Measurements from ENCODE around the gene GMDS. TPM values are rescaled to one million over a fixed set of nuclear protein-coding genes. Genes with fewer than 3 reads are reported as not detected.

GMDS gene
- total and polyA plus RNA-seq, 5 experiments from 2014 or later = 11.4 to 25.0 (median 22.3) TPM

DNA sequence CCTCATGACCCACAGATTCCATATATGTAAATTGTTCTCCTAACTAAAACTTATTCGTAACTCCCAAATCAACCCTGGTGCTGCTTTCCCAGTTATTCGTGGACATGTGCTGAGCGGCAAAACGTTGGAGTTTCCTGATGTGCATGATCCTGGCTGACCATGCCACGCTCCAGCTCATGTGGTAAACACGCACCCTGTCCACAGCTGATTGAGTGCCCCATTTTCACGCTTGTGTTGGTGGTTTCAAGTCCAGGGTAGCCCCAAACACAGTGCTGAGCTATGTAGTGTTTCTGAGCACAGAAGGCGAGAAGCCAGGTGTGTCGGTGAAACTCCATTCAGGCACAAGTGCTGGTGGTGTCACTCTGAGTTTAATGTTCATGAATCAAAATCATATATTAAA is 654.8 kb downstream of the GMDS start:
- no peaks in the 10 kb centered on the region for H3K9me3 Mint-ChIP-seq
- H3K27ac Mint-ChIP-seq = no peak overlapping the region
- H3K27me3 Mint-ChIP-seq = peaks cover 5 to 35% (median 28%) of the 10 kb centered on the region in 5 donors
- DNase-seq (no peak), ATAC-seq (no peak)
- H3K4me1 Mint-ChIP-seq = peaks cover 0 to 5% (median 2%) of the 10 kb centered on the region in 4 donors
- POLR2A ChIA-PET = no interaction called here
- H3K36me3 Mint-ChIP-seq = no peaks in the 10 kb centered on the region
- H3K4me3 Mint-ChIP-seq = no peak overlapping the region

DNA sequence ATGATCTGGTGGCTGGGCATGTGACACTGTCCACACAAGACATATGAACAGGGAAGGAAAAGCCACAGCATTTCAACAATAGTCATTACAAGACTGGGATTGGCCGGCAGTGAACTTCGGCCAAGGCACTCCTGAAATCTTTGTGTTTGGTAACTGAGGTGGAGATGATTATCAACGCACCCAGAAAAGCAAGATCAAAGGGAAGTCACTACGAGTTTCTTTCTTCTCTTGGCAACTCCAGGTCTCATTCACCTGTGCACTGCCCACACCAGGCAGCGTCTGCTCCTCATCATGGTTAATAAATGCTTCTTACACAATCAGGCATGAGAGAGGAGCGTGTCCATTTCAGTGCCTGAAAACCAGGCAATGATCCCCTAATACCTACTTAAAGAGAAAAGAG is 656.2 kb downstream of the GMDS start:
- POLR2A ChIA-PET = no interaction called here
- DNase-seq (no peak), ATAC-seq (no peak)
- Mint-ChIP-seq H3K4me1 (no peaks in the 10 kb centered on the region), H3K27me3 (peaks cover 5 to 30% (median 26%) of the 10 kb centered on the region in 5 donors), H3K36me3 (no peaks in the 10 kb centered on the region), H3K27ac (no peak overlapping the region), H3K4me3 (no peak overlapping the region), H3K9me3 (no peaks in the 10 kb centered on the region)

DNA sequence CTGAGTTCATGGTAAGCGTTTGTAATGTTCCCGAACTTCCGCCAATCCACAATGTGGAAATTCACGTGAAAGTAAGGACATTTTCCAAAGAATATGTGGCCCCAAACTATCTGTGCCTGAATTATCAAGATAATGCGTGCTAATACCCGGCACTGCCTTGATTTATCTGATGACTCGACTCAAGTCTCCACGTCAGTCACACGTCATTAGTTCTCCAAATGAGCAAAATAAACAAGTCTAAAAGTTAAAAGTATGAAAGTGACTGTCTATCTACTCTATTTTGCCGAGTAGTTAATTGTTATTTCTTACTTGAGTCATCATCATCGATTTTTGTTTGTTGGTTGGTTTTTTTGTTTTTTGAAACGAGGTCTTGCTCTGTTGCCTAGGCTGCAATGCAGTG is 657.4 kb downstream of the GMDS start:
- ATAC-seq (no peak), DNase-seq (no peak)
- Mint-ChIP-seq H3K9me3 (no peaks in the 10 kb centered on the region), H3K4me1 (no peaks in the 10 kb centered on the region), H3K27ac (no peak overlapping the region), H3K36me3 (no peaks in the 10 kb centered on the region), H3K27me3 (peaks cover 3 to 24% (median 16%) of the 10 kb centered on the region in 5 donors), H3K4me3 (no peak overlapping the region)
- POLR2A ChIA-PET = no interaction called here

DNA sequence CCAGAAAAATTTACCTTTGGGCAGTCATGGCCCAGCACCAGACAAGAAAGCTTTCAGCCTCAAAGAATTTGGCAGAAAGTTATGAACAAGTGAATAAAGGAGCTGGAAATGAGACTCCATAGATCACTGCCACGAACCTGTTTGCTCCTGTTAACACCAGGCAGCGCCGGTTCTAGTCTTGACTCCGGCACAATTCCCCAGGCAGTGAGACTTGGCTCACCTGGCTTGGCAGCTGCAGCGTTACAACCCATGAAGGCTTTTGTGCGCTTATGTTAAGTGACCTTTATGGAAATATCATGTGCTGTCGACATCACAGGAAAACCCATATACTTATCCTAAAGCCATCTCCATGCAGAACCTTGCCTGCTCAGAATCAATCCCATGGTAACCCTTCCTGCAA is 657.9 kb downstream of the GMDS start:
- DNase-seq = no peak
- no peak overlapping the region for H3K27ac Mint-ChIP-seq
- H3K36me3 Mint-ChIP-seq = no peaks in the 10 kb centered on the region
- H3K4me1 Mint-ChIP-seq = no peaks in the 10 kb centered on the region
- POLR2A ChIA-PET = no interaction called here
- no peak for ATAC-seq
- no peaks in the 10 kb centered on the region for H3K9me3 Mint-ChIP-seq
- peaks cover 3 to 22% (median 14%) of the 10 kb centered on the region in 5 donors for H3K27me3 Mint-ChIP-seq
- H3K4me3 Mint-ChIP-seq = no peak overlapping the region

GRCh38 chr6:1586861-1587450 is 658.4 kb downstream of the GMDS start:
- Mint-ChIP-seq H3K4me1 (no peaks in the 10 kb centered on the region), H3K27me3 (peaks cover 1 to 22% (median 13%) of the 10 kb centered on the region in 5 donors), H3K27ac (peak overlapping the region in 1 of 10 donors; percentile 4), H3K9me3 (no peaks in the 10 kb centered on the region), H3K4me3 (no peak overlapping the region), H3K36me3 (no peaks in the 10 kb centered on the region)
- POLR2A ChIA-PET = no interaction called here
- DNase-seq (no peak), ATAC-seq (no peak)

- H3K36me3 Mint-ChIP-seq = no peaks in the 10 kb centered on the region
- H3K27me3 Mint-ChIP-seq = peaks cover 1 to 22% (median 17%) of the 10 kb centered on the region in 5 donors
- no peak overlapping the region for H3K4me3 Mint-ChIP-seq
- no peaks in the 10 kb centered on the region for H3K4me1 Mint-ChIP-seq
- no peak overlapping the region for H3K27ac Mint-ChIP-seq
- DNase-seq (no peak), ATAC-seq (no peak)
- POLR2A ChIA-PET = no interaction called here
- H3K9me3 Mint-ChIP-seq = no peaks in the 10 kb centered on the region
Measured at GRCh38 chr6:1586256-1586655, 659.1 kb downstream of the GMDS start.

GRCh38 chr6:1585669-1586049 is 659.7 kb downstream of the GMDS start:
- POLR2A ChIA-PET = no interaction called here
- Mint-ChIP-seq H3K9me3 (no peaks in the 10 kb centered on the region), H3K4me3 (no peak overlapping the region), H3K4me1 (no peaks in the 10 kb centered on the region), H3K36me3 (no peaks in the 10 kb centered on the region), H3K27me3 (peaks cover 1 to 22% (median 16%) of the 10 kb centered on the region in 5 donors), H3K27ac (no peak overlapping the region)
- DNase-seq (no peak), ATAC-seq (no peak)

DNA sequence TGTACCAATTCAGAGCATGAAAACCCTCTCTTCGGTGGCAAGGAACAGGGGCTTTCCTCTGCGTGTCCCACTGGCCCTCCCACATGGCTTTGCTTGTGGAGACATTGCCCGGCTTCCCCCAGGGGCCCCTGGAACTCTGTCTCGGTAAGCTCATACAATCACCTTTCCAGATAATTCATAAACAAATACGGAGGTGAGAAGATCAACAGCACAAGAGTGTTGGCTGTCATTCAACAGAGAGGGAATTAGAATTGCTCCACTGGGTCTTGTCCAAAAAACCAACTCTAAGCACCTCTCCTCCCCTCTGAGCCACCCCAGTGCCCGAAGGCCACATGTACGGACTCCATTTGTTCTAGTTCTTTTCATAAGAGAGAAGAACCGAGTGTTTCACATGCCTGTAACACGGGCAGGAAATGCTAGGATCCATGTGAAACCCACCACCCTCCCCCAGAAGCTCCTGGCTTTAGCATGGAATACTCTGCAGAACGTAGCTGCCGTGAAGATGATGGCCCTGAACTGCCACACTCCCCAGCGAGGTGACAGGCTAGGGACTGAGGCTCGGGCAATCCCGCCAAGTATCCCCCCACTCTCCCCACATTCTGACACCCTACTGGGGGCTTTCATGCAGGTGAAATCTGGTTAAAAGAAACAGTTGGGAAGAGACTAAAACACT is 660.3 kb downstream of the GMDS start:
- Mint-ChIP-seq H3K27ac (no peak overlapping the region), H3K4me1 (no peaks in the 10 kb centered on the region), H3K36me3 (no peaks in the 10 kb centered on the region), H3K4me3 (no peak overlapping the region), H3K27me3 (peaks cover 1 to 22% (median 14%) of the 10 kb centered on the region in 5 donors), H3K9me3 (no peaks in the 10 kb centered on the region)
- DNase-seq (no peak), ATAC-seq (no peak)
- POLR2A ChIA-PET = no interaction called here

DNA sequence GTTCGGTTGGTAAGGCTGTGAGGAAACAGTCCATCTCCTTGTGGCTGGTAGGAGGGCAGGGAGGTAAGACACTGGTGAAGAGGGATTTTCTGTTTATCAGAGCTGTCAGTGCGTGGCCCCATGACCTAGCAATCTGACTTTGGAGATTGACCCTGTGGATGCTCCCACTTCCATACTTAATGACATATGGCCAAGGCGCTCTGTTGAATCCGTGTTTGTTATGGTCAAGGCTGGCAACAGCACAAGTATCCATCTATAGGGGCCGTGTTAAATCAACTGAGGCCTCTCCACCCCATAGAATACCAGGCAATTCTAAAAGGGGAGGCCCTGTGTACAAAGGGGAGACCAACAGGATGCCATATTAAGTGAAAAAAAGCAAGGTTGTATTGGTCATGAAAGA is 661.3 kb downstream of the GMDS start:
- Mint-ChIP-seq H3K27ac (no peak overlapping the region), H3K36me3 (no peaks in the 10 kb centered on the region), H3K9me3 (no peaks in the 10 kb centered on the region), H3K4me3 (no peak overlapping the region), H3K4me1 (no peaks in the 10 kb centered on the region), H3K27me3 (peaks cover 1 to 15% (median 10%) of the 10 kb centered on the region in 5 donors)
- ATAC-seq (no peak), DNase-seq (no peak)
- POLR2A ChIA-PET = no interaction called here

DNA sequence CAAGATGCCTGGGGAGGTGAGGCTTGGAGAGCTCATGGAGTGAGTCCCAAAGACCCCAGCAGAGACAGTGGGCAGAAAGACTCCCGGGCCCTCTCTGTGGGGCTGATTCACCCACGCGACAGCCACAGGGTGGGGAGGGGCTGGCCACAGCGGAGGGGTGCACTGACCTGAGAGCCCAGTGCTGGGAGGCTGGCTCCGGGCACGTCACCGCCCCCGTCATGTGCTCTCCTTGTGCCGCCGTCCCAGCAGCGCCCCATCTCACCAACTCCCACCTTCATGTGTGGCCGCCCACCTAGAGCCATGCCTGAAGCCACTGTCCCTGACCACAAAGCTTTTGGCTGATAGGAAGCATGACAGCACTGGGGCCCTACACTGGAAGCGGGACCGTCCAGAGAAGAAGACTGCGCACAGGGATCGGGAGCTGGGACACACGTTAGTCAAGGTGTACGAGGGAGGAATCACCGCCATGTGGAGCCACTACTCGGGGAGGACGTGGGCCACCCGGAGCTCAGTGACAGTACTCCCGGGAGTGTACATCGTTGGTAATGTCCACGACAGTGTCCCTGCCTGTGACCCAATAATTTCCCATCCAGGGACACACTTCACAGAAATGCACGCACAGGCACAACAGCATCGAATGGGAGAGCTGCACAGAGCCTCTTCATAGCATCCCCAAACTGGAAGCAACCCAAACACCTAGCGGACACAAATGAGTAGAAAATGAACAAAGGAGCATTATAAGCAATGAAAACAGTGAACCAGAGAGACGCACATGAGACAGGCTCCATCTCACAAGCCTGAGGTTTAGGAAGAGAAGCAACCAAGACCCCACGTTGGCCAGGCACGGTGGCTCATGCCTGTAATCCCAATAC is 664.0 kb downstream of the GMDS start:
- Mint-ChIP-seq H3K4me3 (no peak overlapping the region), H3K36me3 (no peaks in the 10 kb centered on the region), H3K27me3 (peaks cover 0 to 9% (median 4%) of the 10 kb centered on the region in 5 donors), H3K9me3 (no peaks in the 10 kb centered on the region), H3K4me1 (no peaks in the 10 kb centered on the region), H3K27ac (no peak overlapping the region)
- DNase-seq = no peak
- no peak for ATAC-seq
- POLR2A ChIA-PET = no interaction called here

DNA sequence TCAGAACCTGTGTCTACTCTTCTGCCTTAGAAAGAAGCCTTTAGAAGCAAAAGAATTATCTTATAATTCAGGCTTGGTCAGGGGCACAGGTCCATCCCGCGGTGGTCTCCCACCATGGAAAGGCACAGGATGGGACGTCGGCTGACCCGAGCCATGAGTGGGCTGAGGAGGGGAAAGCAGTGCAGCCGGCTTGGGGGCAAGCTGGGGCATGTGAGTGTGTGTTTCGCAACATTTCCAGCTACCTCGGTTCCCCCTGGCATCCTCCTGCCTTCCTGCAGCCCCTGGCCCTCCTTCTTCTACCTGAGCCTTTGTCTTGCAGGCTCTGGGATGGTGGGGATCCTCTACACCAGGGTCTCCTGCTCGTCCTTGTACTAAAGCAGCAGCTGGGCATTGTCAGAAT is 664.8 kb downstream of the GMDS start:
- Mint-ChIP-seq H3K4me1 (no peaks in the 10 kb centered on the region), H3K36me3 (no peaks in the 10 kb centered on the region), H3K27me3 (peaks cover 0 to 6% (median 4%) of the 10 kb centered on the region in 5 donors), H3K4me3 (no peak overlapping the region), H3K27ac (no peak overlapping the region), H3K9me3 (no peaks in the 10 kb centered on the region)
- DNase-seq = no peak
- ATAC-seq = no peak
- POLR2A ChIA-PET = no interaction called here

DNA sequence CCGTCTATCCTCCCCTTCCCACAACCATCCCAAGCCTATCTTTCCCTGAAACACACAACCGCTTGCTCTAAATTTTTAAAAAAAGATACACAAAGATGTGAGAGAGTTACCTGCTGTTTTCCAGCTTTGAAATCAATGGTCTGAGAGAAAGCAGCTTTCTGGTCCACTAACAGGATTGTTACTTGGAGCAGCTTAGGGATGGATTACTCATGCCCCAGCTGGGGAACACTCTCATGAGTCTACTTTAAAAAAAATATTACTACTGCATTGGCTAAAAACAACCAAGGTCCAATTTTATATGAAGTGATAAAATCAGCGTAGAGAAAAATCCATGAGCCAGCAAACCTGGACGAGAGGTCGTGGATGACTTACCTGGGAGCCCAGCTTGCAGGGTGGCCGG is 665.3 kb downstream of the GMDS start:
- Mint-ChIP-seq H3K4me3 (no peak overlapping the region), H3K27me3 (peaks cover 0 to 6% (median 3%) of the 10 kb centered on the region in 5 donors), H3K36me3 (no peaks in the 10 kb centered on the region), H3K4me1 (no peaks in the 10 kb centered on the region), H3K9me3 (no peaks in the 10 kb centered on the region), H3K27ac (no peak overlapping the region)
- DNase-seq = no peak
- POLR2A ChIA-PET = no interaction called here
- no peak for ATAC-seq

DNA sequence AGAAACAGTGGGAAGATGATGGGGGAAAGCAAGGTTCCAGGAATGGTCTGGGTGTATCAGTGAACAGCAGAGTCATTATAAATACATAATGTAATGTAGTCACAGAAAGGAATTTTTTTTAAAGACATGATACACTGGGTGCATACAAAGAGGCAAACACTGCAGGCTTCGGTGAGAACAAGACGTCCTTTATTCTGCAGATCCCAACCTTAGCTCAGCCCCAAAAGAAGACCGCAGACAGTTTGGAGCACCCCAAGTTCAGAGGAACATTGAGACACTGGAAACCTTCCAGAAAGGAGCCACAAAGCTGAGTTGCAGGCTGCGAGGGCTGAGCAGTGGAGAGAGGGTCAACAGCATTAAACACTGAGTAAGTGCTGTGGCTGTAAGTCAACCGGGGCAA is 666.3 kb downstream of the GMDS start:
- POLR2A ChIA-PET = no interaction called here
- H3K9me3 Mint-ChIP-seq = peaks cover 0 to 5% (median 0%) of the 10 kb centered on the region in 9 donors
- no peaks in the 10 kb centered on the region for H3K36me3 Mint-ChIP-seq

More for the DNA sequence above, 666.3 kb downstream of the GMDS start:
- ATAC-seq = no peak
- Mint-ChIP-seq H3K27ac (no peak overlapping the region), H3K4me3 (no peak overlapping the region), H3K27me3 (peaks cover 0 to 7% (median 3%) of the 10 kb centered on the region in 5 donors), H3K4me1 (no peaks in the 10 kb centered on the region)
- no peak for DNase-seq

Data from naive thymus-derived CD8-positive, alpha-beta T cell (primary cell).